Measurements from ENCODE around the gene GDF3.

GDF3 gene

GRCh38 chr12:7668171-7668570 lies 27.4 kb downstream of the GDF3 start:
- no CpG with 5 or more reads among the region's 5 CpGs for WGBS, 2 donors (ENCODE audit: extremely low coverage in 2 of 2, insufficient read length in 2 of 2, insufficient replicate concordance in 1 of 2)
- H3K18ac ChIP-seq (ENCODE audit: low read length): no peak overlapping the region

DNA sequence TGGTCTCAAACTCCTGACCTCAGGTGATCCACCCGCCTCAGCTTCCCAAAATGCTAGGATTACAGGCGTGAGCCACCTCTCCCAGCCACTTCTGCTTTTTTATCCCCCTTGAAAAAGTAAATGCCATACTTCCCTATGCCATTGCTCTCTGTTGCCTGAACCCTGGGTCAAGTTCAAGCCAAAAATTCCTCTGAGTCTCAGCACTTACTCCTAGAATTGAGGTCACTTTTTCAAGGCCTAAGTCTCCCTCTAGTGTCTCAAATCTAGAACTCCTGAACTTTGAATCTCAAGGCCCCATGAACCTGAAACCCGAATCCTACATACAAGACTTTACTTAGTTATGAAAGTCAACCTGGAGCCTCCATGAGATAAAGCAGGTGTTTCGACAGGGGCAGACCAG lies 28.4 kb downstream of the GDF3 start:
- Histone ChIP-seq H4K8ac (ENCODE audit: low read depth, low read length) (no peak overlapping the region), H3K14ac (ENCODE audit: low read length) (no peak overlapping the region), H2BK15ac (ENCODE audit: low read length) (no peak overlapping the region), H3K4ac (ENCODE audit: low read length) (no peak overlapping the region), H4K91ac (ENCODE audit: low read depth, low read length, poor library complexity) (no peak overlapping the region), H3K9me3 (replicated peaks in 1 of 2; ENCODE audit: control insufficient read depth in 2 of 2, insufficient read depth in 1 of 2, low read depth in 1 of 2, low read length in 2 of 2) (no peaks in the 10 kb centered on the region), H3K27ac (replicated peaks; ENCODE audit: low read length) (no peak overlapping the region), H3K36me3 (replicated peaks in 1 of 2; ENCODE audit: control insufficient read depth in 2 of 2, insufficient read depth in 2 of 2, low read length in 2 of 2) (no peaks in the 10 kb centered on the region), H2BK120ac (ENCODE audit: low read depth, low read length) (no peak overlapping the region), H2AFZ (ENCODE audit: low read length) (no peak overlapping the region), H3K18ac (ENCODE audit: low read length) (no peak overlapping the region), H3K79me1 (ENCODE audit: low read depth, low read length) (no peaks in the 10 kb centered on the region), H2BK12ac (ENCODE audit: low read length) (no peak overlapping the region), H3K4me3 (ENCODE audit: low read length in 2 of 2) (no peak overlapping the region), H2BK5ac (ENCODE audit: low read length) (no peak overlapping the region), H3K9ac (ENCODE audit: low read depth, low read length, poor library complexity) (no peak overlapping the region), H3K4me1 (ENCODE audit: control insufficient read depth in 2 of 2, insufficient read depth in 1 of 2, low read depth in 1 of 2, low read length in 2 of 2) (no peaks in the 10 kb centered on the region), H2AK5ac (ENCODE audit: low read depth, low read length) (no peak overlapping the region), H3K23ac (ENCODE audit: low read depth, low read length, poor library complexity) (no peak overlapping the region), H3K4me2 (ENCODE audit: insufficient read depth, low read length, poor library complexity, severe bottlenecking) (no peak overlapping the region), H3K27me3 (ENCODE audit: control insufficient read depth in 3 of 3, insufficient read depth in 3 of 3, low read depth in 1 of 3, low read length in 3 of 3) (no peaks in the 10 kb centered on the region)
- DNase-seq (ENCODE audit: low spot score): no peak
- WGBS, 2 donors (ENCODE audit: extremely low coverage in 2 of 2, insufficient read length in 2 of 2, insufficient replicate concordance in 1 of 2): no CpG with 5 or more reads among the region's 4 CpGs

More at GRCh38 chr12:7668171-7668570, 27.4 kb downstream of the GDF3 start:
- no peak for DNase-seq (ENCODE audit: low spot score)
- Histone ChIP-seq H3K4me2 (ENCODE audit: insufficient read depth, low read length, poor library complexity, severe bottlenecking) (no peak overlapping the region), H3K27ac (replicated peaks; ENCODE audit: low read length) (no peak overlapping the region), H3K4me1 (ENCODE audit: control insufficient read depth in 2 of 2, insufficient read depth in 1 of 2, low read depth in 1 of 2, low read length in 2 of 2) (no peaks in the 10 kb centered on the region), H2AFZ (ENCODE audit: low read length) (no peak overlapping the region), H4K91ac (ENCODE audit: low read depth, low read length, poor library complexity) (no peak overlapping the region), H3K27me3 (ENCODE audit: control insufficient read depth in 3 of 3, insufficient read depth in 3 of 3, low read depth in 1 of 3, low read length in 3 of 3) (no peaks in the 10 kb centered on the region), H3K9ac (ENCODE audit: low read depth, low read length, poor library complexity) (no peak overlapping the region), H2BK120ac (ENCODE audit: low read depth, low read length) (no peak overlapping the region), H3K4ac (ENCODE audit: low read length) (no peak overlapping the region), H3K9me3 (replicated peaks in 1 of 2; ENCODE audit: control insufficient read depth in 2 of 2, insufficient read depth in 1 of 2, low read depth in 1 of 2, low read length in 2 of 2) (no peaks in the 10 kb centered on the region), H2BK5ac (ENCODE audit: low read length) (no peak overlapping the region), H3K36me3 (replicated peaks in 1 of 2; ENCODE audit: control insufficient read depth in 2 of 2, insufficient read depth in 2 of 2, low read length in 2 of 2) (no peaks in the 10 kb centered on the region), H3K14ac (ENCODE audit: low read length) (no peak overlapping the region), H2AK5ac (ENCODE audit: low read depth, low read length) (no peak overlapping the region), H4K8ac (ENCODE audit: low read depth, low read length) (no peak overlapping the region), H2BK12ac (ENCODE audit: low read length) (no peak overlapping the region), H2BK15ac (ENCODE audit: low read length) (no peak overlapping the region), H3K79me1 (ENCODE audit: low read depth, low read length) (no peaks in the 10 kb centered on the region), H3K23ac (ENCODE audit: low read depth, low read length, poor library complexity) (no peak overlapping the region), H3K4me3 (ENCODE audit: low read length in 2 of 2) (no peak overlapping the region)

GRCh38 chr12:7666595-7666994 lies 29.0 kb downstream of the GDF3 start:
- H3K36me3 ChIP-seq (replicated peaks in 1 of 2; ENCODE audit: control insufficient read depth in 2 of 2, insufficient read depth in 2 of 2, low read length in 2 of 2): no peaks in the 10 kb centered on the region
- H4K91ac ChIP-seq (ENCODE audit: low read depth, low read length, poor library complexity): no peak overlapping the region
- no peak overlapping the region for H3K4me3 ChIP-seq (ENCODE audit: low read length in 2 of 2)
- H3K79me1 ChIP-seq (ENCODE audit: low read depth, low read length): no peaks in the 10 kb centered on the region
- H3K23ac ChIP-seq (ENCODE audit: low read depth, low read length, poor library complexity): no peak overlapping the region
- H3K9me3 ChIP-seq (replicated peaks in 1 of 2; ENCODE audit: control insufficient read depth in 2 of 2, insufficient read depth in 1 of 2, low read depth in 1 of 2, low read length in 2 of 2): no peaks in the 10 kb centered on the region
- H3K4ac ChIP-seq (ENCODE audit: low read length): no peak overlapping the region
- no peak overlapping the region for H2AFZ ChIP-seq (ENCODE audit: low read length)
- no peak overlapping the region for H3K27ac ChIP-seq (replicated peaks; ENCODE audit: low read length)
- DNase-seq (ENCODE audit: low spot score): no peak
- H4K8ac ChIP-seq (ENCODE audit: low read depth, low read length): no peak overlapping the region
- no peak overlapping the region for H2AK5ac ChIP-seq (ENCODE audit: low read depth, low read length)
- H2BK15ac ChIP-seq (ENCODE audit: low read length): no peak overlapping the region
- no CpG with 5 or more reads among the region's 5 CpGs for WGBS, 2 donors (ENCODE audit: extremely low coverage in 2 of 2, insufficient read length in 2 of 2, insufficient replicate concordance in 1 of 2)
- no peaks in the 10 kb centered on the region for H3K27me3 ChIP-seq (ENCODE audit: control insufficient read depth in 3 of 3, insufficient read depth in 3 of 3, low read depth in 1 of 3, low read length in 3 of 3)
- H3K18ac ChIP-seq (ENCODE audit: low read length): no peak overlapping the region
- no peak overlapping the region for H2BK5ac ChIP-seq (ENCODE audit: low read length)
- no peaks in the 10 kb centered on the region for H3K4me1 ChIP-seq (ENCODE audit: control insufficient read depth in 2 of 2, insufficient read depth in 1 of 2, low read depth in 1 of 2, low read length in 2 of 2)
- H2BK12ac ChIP-seq (ENCODE audit: low read length): no peak overlapping the region
- no peak overlapping the region for H2BK120ac ChIP-seq (ENCODE audit: low read depth, low read length)
- H3K14ac ChIP-seq (ENCODE audit: low read length): no peak overlapping the region
- H3K9ac ChIP-seq (ENCODE audit: low read depth, low read length, poor library complexity): no peak overlapping the region
- no peak overlapping the region for H3K4me2 ChIP-seq (ENCODE audit: insufficient read depth, low read length, poor library complexity, severe bottlenecking)

GRCh38 chr12:7661741-7662140 lies 33.8 kb downstream of the GDF3 start:
- Histone ChIP-seq H3K4me2 (ENCODE audit: insufficient read depth, low read length, poor library complexity, severe bottlenecking) (no peak overlapping the region), H3K18ac (ENCODE audit: low read length) (no peak overlapping the region), H4K8ac (ENCODE audit: low read depth, low read length) (no peak overlapping the region), H2AFZ (ENCODE audit: low read length) (no peak overlapping the region), H3K36me3 (replicated peaks in 1 of 2; ENCODE audit: control insufficient read depth in 2 of 2, insufficient read depth in 2 of 2, low read length in 2 of 2) (no peaks in the 10 kb centered on the region), H4K91ac (ENCODE audit: low read depth, low read length, poor library complexity) (no peak overlapping the region), H3K4me1 (ENCODE audit: control insufficient read depth in 2 of 2, insufficient read depth in 1 of 2, low read depth in 1 of 2, low read length in 2 of 2) (no peaks in the 10 kb centered on the region), H2BK15ac (ENCODE audit: low read length) (no peak overlapping the region), H3K23ac (ENCODE audit: low read depth, low read length, poor library complexity) (no peak overlapping the region), H3K4me3 (ENCODE audit: low read length in 2 of 2) (no peak overlapping the region), H3K27me3 (ENCODE audit: control insufficient read depth in 3 of 3, insufficient read depth in 3 of 3, low read depth in 1 of 3, low read length in 3 of 3) (no peaks in the 10 kb centered on the region), H2BK5ac (ENCODE audit: low read length) (no peak overlapping the region), H2BK120ac (ENCODE audit: low read depth, low read length) (no peak overlapping the region), H3K4ac (ENCODE audit: low read length) (no peak overlapping the region), H2AK5ac (ENCODE audit: low read depth, low read length) (no peak overlapping the region), H2BK12ac (ENCODE audit: low read length) (no peak overlapping the region), H3K79me1 (ENCODE audit: low read depth, low read length) (no peaks in the 10 kb centered on the region), H3K27ac (replicated peaks; ENCODE audit: low read length) (no peak overlapping the region), H3K14ac (ENCODE audit: low read length) (no peak overlapping the region), H3K9ac (ENCODE audit: low read depth, low read length, poor library complexity) (no peak overlapping the region), H3K9me3 (replicated peaks in 1 of 2; ENCODE audit: control insufficient read depth in 2 of 2, insufficient read depth in 1 of 2, low read depth in 1 of 2, low read length in 2 of 2) (no peaks in the 10 kb centered on the region)
- DNase-seq (ENCODE audit: low spot score): no peak
- WGBS, 2 donors (ENCODE audit: extremely low coverage in 2 of 2, insufficient read length in 2 of 2, insufficient replicate concordance in 1 of 2): no CpG with 5 or more reads among the region's 5 CpGs
